Mesothelial cell of epicardium (in vitro differentiated cells): ENCODE results near the gene STAG1. TPM values are rescaled to one million over a fixed set of nuclear protein-coding genes. Genes with fewer than 3 reads are reported as not detected.

ENCODE experiments used
- DNase-seq, 2 experiments: peaks; one replicate each; pipeline ENCODE4 v3.0.0; 2021; ENCODE audit warnings: low spot score in 2 of 2; ENCODE audit not compliant: unreplicated experiment in 2 of 2
- H3K27ac Mint-ChIP-seq: 2 replicates; pipeline ENCODE4 v1.8.0; 2021; ENCODE audit warnings: mixed read lengths
- H3K27me3 Mint-ChIP-seq: 2 replicates; pipeline ENCODE4 v1.8.0; 2021; ENCODE audit warnings: low read depth, mixed read lengths
- H3K36me3 Mint-ChIP-seq: 2 replicates; pipeline ENCODE4 v1.8.0; 2021; ENCODE audit warnings: mixed read lengths
- H3K4me1 Mint-ChIP-seq: 2 replicates; pipeline ENCODE4 v1.8.0; 2021; ENCODE audit warnings: mixed read lengths
- H3K4me3 Mint-ChIP-seq: 2 replicates; pipeline ENCODE4 v1.8.0; 2021; ENCODE audit warnings: mild to moderate bottlenecking, moderate library complexity, mixed read lengths
- H3K9me3 Mint-ChIP-seq: 2 replicates; pipeline ENCODE4 v1.8.0; 2021; ENCODE audit warnings: mixed read lengths
- total RNA-seq: library from RNA; stranded (reverse); gene quantifications from 3 replicates; pipeline ENCODE4 v1.2.1, GENCODE V29; 2021
- TF ChIP-seq, protein P1 (sequence below): fragments of 200-600 bp; sonication (generic); IDR thresholded peaks from one replicate; pipeline ENCODE4 v1.5.0; 2021; ENCODE audit warnings: antibody characterized with exemption; ENCODE audit not compliant: unreplicated experiment

The STAG1 gene
- total RNA-seq, 1 donor from 2014 or later: 51.8 TPM

DNA sequence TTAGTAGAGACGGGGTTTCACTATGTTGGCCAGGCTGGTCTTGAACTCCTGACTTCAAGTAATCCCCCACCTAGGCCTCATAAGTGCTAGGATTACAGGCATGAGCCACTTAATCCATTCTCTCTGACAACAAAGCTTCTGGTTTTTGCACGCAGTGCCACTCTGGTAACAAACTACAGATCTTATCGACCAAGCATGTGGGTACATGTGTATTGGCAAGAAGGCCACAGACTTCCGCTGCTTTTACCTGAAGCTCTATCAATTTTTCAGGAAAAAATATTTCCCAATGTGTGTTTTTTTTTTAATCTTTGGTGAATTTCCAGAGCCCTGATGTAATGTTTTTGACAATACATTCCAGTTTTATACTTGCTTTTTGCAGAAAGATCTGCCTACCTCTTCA is 319.5 kb downstream of the STAG1 start:
- TF ChIP-seq, protein P1, sequence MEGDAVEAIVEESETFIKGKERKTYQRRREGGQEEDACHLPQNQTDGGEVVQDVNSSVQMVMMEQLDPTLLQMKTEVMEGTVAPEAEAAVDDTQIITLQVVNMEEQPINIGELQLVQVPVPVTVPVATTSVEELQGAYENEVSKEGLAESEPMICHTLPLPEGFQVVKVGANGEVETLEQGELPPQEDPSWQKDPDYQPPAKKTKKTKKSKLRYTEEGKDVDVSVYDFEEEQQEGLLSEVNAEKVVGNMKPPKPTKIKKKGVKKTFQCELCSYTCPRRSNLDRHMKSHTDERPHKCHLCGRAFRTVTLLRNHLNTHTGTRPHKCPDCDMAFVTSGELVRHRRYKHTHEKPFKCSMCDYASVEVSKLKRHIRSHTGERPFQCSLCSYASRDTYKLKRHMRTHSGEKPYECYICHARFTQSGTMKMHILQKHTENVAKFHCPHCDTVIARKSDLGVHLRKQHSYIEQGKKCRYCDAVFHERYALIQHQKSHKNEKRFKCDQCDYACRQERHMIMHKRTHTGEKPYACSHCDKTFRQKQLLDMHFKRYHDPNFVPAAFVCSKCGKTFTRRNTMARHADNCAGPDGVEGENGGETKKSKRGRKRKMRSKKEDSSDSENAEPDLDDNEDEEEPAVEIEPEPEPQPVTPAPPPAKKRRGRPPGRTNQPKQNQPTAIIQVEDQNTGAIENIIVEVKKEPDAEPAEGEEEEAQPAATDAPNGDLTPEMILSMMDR: no peak
- Mint-ChIP-seq H3K9me3 (peaks cover 7% of the 10 kb centered on the region), H3K27me3 (no peaks in the 10 kb centered on the region), H3K36me3 (peaks cover 34% of the 10 kb centered on the region), H3K27ac (no peak overlapping the region), H3K4me3 (no peak overlapping the region), H3K4me1 (peaks cover 12% of the 10 kb centered on the region)
- no peak for DNase-seq

DNA sequence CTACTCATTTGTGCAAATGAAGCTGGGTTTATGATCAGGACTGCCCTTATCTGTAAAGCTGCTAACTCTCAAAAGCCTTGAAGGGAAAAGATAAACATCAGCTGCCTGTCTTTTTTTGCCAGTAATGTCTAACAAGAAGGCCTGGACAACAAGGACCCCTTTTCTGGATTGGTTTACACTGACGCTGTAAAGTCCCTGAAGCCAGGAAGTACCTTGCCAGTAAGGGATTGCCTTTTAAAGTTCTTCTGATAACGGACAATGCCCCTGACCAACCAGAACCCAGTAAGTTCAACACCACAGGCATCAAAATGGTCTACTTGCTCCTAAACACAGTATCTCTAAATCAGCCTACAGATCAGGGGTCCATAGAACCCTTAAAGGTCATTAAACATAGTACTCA is 324.0 kb downstream of the STAG1 start:
- Mint-ChIP-seq H3K9me3 (peaks cover 7% of the 10 kb centered on the region), H3K4me1 (no peaks in the 10 kb centered on the region), H3K27me3 (no peaks in the 10 kb centered on the region), H3K27ac (no peak overlapping the region), H3K36me3 (peaks cover 40% of the 10 kb centered on the region), H3K4me3 (no peak overlapping the region)
- TF ChIP-seq, protein P1: no peak
- no peak for DNase-seq

DNA sequence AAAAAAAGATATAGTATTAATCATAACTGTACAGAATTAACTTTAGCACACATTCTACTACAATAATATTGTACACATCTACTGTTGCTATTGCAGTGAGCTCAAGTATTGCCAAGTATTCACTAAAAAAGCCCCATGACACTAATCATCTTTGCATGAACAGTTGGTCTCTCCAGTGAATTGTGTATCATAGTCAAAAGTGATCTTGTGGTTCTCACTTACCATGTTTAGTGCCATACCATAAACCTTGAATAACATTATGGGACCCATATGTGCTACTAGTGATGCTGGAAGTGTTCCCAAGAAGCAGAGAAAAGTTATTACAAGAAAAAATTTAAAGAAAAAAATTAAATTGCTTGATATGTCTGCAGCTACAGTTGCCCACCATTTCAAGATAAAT is 324.9 kb downstream of the STAG1 start:
- H3K9me3 Mint-ChIP-seq: peaks cover 7% of the 10 kb centered on the region

DNA sequence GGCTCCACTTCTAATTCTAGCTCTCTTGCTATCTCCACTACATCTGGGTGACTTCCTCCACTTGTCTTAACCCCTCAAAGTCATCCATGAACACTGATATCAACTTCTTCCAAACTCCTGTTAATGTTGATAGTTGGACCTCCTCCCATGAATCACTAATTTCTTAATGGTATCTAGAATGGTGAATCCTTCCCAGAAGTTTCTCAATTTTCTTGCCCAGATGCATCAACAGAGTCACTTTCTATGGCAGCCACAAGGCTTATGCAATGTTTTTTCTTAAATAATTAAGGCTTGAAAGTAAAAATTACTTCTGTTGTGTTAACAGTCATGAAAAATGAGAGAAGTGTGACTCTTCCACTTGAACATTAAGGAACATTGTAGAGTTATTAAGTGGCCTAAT is 337.7 kb downstream of the STAG1 start:
- H3K9me3 Mint-ChIP-seq: no peaks in the 10 kb centered on the region
- DNase-seq: no peak
- no peaks in the 10 kb centered on the region for H3K27me3 Mint-ChIP-seq

More for the DNA sequence above, 324.9 kb downstream of the STAG1 start:
- Mint-ChIP-seq H3K27ac (no peak overlapping the region), H3K4me3 (no peak overlapping the region), H3K4me1 (no peaks in the 10 kb centered on the region), H3K27me3 (no peaks in the 10 kb centered on the region), H3K36me3 (peaks cover 34% of the 10 kb centered on the region)
- TF ChIP-seq, protein P1: no peak
- DNase-seq: no peak

DNA sequence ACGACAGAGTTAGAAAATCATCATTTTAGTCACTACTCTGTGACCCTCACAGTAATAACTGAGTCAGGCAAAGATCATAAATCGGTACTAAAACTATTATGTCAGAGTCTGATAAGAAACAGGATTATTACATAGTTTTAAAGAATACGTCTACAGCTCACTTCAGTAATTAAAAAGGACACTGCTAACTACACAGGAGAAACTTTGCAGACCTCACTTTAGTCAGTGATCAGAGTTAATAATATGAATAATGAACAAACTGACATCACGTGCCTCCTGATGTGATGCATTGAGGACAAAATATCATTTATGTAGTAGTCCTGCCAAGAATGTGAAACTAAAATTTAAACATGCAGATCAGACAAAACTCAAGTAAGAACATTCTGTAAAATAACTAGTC is 339.9 kb downstream of the STAG1 start:
- peaks cover 8% of the 10 kb centered on the region for H3K4me1 Mint-ChIP-seq
- TF ChIP-seq, protein P1: no peak
- peak overlapping the region; percentile 14 for H3K27ac Mint-ChIP-seq
- no peaks in the 10 kb centered on the region for H3K27me3 Mint-ChIP-seq
- DNase-seq: no peak
- H3K9me3 Mint-ChIP-seq: no peaks in the 10 kb centered on the region
- H3K4me3 Mint-ChIP-seq: no peak overlapping the region
- peaks cover 26% of the 10 kb centered on the region for H3K36me3 Mint-ChIP-seq

More for the DNA sequence above, 337.7 kb downstream of the STAG1 start:
- Mint-ChIP-seq H3K36me3 (peaks cover 22% of the 10 kb centered on the region), H3K4me1 (peaks cover 8% of the 10 kb centered on the region), H3K4me3 (no peak overlapping the region), H3K27ac (no peak overlapping the region)
- TF ChIP-seq, protein P1: no peak

DNA sequence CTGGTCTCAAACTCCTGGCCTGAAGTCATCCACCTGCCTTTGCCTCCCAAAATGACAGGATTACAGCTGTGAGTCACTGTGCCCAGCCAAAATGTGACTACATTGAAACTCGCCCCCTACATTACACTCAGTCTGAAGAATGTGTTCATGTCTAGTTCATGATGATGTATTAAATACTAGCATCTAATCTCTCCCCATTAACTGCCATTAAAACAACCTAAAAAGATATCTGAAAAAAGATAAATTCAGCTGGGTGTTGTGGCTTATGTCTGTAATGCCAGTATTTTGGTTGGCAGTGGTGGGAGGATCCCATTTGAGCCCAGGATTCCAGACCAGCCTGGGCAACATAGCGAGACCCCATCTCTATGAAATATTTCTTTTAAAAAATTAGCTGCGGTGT is 342.6 kb downstream of the STAG1 start:
- H3K4me1 Mint-ChIP-seq: peaks cover 8% of the 10 kb centered on the region
- DNase-seq: no peak
- no peaks in the 10 kb centered on the region for H3K27me3 Mint-ChIP-seq
- H3K9me3 Mint-ChIP-seq: no peaks in the 10 kb centered on the region
- H3K36me3 Mint-ChIP-seq: peaks cover 22% of the 10 kb centered on the region
- TF ChIP-seq, protein P1: no peak
- H3K4me3 Mint-ChIP-seq: no peak overlapping the region
- H3K27ac Mint-ChIP-seq: no peak overlapping the region
